HCT116 (cell line): ENCODE data around the gene SLC35D1.

ENCODE experiments used
- ELF1 ChIP-seq: IDR thresholded peaks from 2 replicates; pipeline ENCODE4 v1.6.1; 2012; ENCODE audit warnings: low read depth, borderline replicate concordance
- EZH2 ChIP-seq: fragments of 200-600 bp; sonication (generic); IDR thresholded peaks from 2 replicates; pipeline ENCODE4 v1.6.1; 2017; ENCODE audit warnings: antibody characterized with exemption, mixed run types
- EZH2phosphoT487 ChIP-seq: fragments of 200-600 bp; IDR thresholded peaks from 2 replicates; pipeline ENCODE4 v1.6.1; 2018; ENCODE audit warnings: antibody characterized with exemption, borderline replicate concordance
- JUND ChIP-seq: IDR thresholded peaks from 2 replicates; pipeline ENCODE4 v1.6.1; 2012
- POLR2A ChIP-seq: IDR thresholded peaks from 2 replicates; pipeline ENCODE4 v1.7.0; 2011; ENCODE audit warnings: borderline replicate concordance; ENCODE audit not compliant: insufficient read depth, insufficient read length; ENCODE audit errors: extremely low read depth
- SIN3A ChIP-seq: IDR thresholded peaks from 2 replicates; pipeline ENCODE4 v1.6.1; 2012; ENCODE audit warnings: low read depth
- SP1 ChIP-seq: IDR thresholded peaks from 2 replicates; pipeline ENCODE4 v1.6.1; 2012; ENCODE audit warnings: low read depth
- TF ChIP-seq, protein P1 (sequence below), 3 experiments: fragments of 200-600 bp in 1 of 3; sonication (generic) in 1 of 3; IDR thresholded peaks in 2 of 3; conservative IDR thresholded peaks in 1 of 3; 2 replicates each; pipeline ENCODE4 v1.5.1; 2012 to 2017; ENCODE audit warnings: low read depth in 2 of 3, low read length in 2 of 3, antibody characterized with exemption in 1 of 3, borderline replicate concordance in 1 of 3, control low read depth in 1 of 3, mild to moderate bottlenecking in 1 of 3, mixed read lengths in 1 of 3, mixed run types in 1 of 3, moderate library complexity in 1 of 3; ENCODE audit not compliant: insufficient read depth in 1 of 3

DNA sequence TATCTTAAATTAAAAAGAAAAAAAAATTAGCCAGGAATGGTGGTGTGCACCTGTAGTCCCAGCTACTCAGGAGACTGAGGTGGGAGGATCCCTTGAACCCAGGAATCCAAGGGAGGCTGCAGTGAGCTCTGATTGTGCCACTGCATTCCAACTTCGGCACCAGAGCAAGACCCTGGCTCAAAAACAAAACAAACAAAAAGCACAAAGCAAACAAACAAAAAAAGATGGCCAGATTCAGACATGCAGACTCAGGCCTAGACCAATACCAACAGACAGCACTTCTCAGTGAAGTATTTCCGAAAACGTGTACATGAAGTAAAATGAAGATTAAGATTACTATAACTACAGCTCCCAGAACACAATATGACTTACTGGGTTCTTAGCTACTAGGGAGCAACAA lies 10.6 kb downstream of the SLC35D1 start:
- TF ChIP-seq POLR2A = no peak
- TF ChIP-seq EZH2phosphoT487 = no peak
- TF ChIP-seq, protein P1, sequence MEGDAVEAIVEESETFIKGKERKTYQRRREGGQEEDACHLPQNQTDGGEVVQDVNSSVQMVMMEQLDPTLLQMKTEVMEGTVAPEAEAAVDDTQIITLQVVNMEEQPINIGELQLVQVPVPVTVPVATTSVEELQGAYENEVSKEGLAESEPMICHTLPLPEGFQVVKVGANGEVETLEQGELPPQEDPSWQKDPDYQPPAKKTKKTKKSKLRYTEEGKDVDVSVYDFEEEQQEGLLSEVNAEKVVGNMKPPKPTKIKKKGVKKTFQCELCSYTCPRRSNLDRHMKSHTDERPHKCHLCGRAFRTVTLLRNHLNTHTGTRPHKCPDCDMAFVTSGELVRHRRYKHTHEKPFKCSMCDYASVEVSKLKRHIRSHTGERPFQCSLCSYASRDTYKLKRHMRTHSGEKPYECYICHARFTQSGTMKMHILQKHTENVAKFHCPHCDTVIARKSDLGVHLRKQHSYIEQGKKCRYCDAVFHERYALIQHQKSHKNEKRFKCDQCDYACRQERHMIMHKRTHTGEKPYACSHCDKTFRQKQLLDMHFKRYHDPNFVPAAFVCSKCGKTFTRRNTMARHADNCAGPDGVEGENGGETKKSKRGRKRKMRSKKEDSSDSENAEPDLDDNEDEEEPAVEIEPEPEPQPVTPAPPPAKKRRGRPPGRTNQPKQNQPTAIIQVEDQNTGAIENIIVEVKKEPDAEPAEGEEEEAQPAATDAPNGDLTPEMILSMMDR (IDR thresholded peaks at IDR 0.05 in 2 of 3, conservative IDR thresholded peaks at IDR 0.05 in 1 of 3; ENCODE audit: borderline replicate concordance in 1 of 3, insufficient read depth in 1 of 3, low read depth in 2 of 3, low read length in 2 of 3) = no peak
- no peak for TF ChIP-seq JUND
- no peak for TF ChIP-seq EZH2
- TF ChIP-seq ELF1 = no peak
- no peak for TF ChIP-seq SIN3A
- no peak for TF ChIP-seq SP1
